ENCODE data around the gene ACYP2. TPM values are rescaled to one million over a fixed set of nuclear protein-coding genes. Genes with fewer than 3 reads are reported as not detected.
"Not testable (repeated sequence)": the region's sequence is repeated elsewhere in the genome, so short reads cannot be mapped to it uniquely, and the experiment has no call there.

Gene ACYP2
- total and polyA plus RNA-seq, 12 donors, result 36.9 to 101 (median 53.1) TPM

- H3K36me3 ChIP-seq (replicated peaks in 1 of 2), result no peaks in the 10 kb centered on the region
- no peaks in the 10 kb centered on the region for H3K4me1 ChIP-seq (replicated peaks in 1 of 2)
- WGBS, 4 donors, result 66 to 71% (median 66%) methylated on average over 2 of the region's 2 CpGs
- H3K27me3 ChIP-seq, result no peaks in the 10 kb centered on the region
- intact Hi-C loops (cut with DNase I), result no loop called here
- H3K4me3 ChIP-seq, result no peak overlapping the region
- TF ChIP-seq POLR2A (IDR thresholded peaks at IDR 0.05), result no peak
- TF ChIP-seq, protein P1, sequence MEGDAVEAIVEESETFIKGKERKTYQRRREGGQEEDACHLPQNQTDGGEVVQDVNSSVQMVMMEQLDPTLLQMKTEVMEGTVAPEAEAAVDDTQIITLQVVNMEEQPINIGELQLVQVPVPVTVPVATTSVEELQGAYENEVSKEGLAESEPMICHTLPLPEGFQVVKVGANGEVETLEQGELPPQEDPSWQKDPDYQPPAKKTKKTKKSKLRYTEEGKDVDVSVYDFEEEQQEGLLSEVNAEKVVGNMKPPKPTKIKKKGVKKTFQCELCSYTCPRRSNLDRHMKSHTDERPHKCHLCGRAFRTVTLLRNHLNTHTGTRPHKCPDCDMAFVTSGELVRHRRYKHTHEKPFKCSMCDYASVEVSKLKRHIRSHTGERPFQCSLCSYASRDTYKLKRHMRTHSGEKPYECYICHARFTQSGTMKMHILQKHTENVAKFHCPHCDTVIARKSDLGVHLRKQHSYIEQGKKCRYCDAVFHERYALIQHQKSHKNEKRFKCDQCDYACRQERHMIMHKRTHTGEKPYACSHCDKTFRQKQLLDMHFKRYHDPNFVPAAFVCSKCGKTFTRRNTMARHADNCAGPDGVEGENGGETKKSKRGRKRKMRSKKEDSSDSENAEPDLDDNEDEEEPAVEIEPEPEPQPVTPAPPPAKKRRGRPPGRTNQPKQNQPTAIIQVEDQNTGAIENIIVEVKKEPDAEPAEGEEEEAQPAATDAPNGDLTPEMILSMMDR (IDR thresholded peaks at IDR 0.05), result no peak
- no peak for DNase-seq
- H3K9me3 ChIP-seq (replicated peaks in 1 of 3), result no peaks in the 10 kb centered on the region
- no peak overlapping the region for H3K27ac ChIP-seq
These were observed 146.1 kb downstream of the ACYP2 start for GRCh38 chr2:54261537-54261936.

DNA sequence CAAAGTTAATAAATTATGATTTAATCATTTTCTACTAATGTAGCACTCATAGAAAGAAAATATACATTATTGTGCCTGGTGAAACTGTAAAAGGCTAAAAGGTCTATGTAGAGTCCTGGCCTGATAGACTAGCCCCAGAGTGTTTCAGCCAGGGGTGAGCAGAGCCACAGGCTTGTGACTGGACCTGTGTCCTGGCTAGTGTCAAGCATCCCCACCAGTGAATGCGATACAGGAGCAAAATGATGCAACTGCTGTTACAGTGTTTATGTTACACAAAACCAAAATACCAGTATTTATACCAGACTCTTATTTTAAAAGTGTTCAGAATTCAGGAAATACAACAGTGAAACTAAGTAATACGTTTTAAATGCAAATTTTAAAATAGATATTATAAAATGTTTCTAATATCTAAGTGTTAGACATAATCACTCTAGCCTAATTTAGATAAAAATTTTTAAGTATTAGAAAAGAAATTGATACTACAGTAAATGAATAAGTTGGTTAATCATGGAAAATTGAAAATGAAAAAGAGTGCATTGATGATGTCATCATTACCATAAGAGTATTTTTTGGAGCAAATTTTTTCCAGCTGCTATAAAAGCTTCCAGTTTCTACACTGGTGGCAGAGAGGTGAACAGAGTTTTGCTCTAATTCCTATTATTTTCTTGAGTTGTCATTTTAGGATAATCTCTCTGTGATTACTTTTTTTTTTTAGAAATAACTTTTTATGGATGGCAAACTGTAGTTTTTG, 146.8 kb downstream of the ACYP2 start:
- intact Hi-C loops (cut with DNase I), result no loop called here
- WGBS, 4 donors, result 86 to 92% (median 91%) methylated on average over 2 of the region's 2 CpGs
- no peak overlapping the region for H3K27ac ChIP-seq

GRCh38 chr2:54265081-54265480, 149.7 kb downstream of the ACYP2 start:
- WGBS, 4 donors, result 65 to 90% (median 81%) methylated on average over 1 of the region's 1 CpG
- not testable (repeated sequence) for DNase-seq

More for the DNA sequence above, 146.8 kb downstream of the ACYP2 start:
- H3K4me1 ChIP-seq (replicated peaks in 1 of 2), result no peaks in the 10 kb centered on the region
- no peak overlapping the region for H3K4me3 ChIP-seq
- no peaks in the 10 kb centered on the region for H3K9me3 ChIP-seq (replicated peaks in 1 of 3)
- DNase-seq, result no peak
- H3K27me3 ChIP-seq, result no peaks in the 10 kb centered on the region
- TF ChIP-seq POLR2A (IDR thresholded peaks at IDR 0.05), result no peak
- H3K36me3 ChIP-seq (replicated peaks in 1 of 2), result no peaks in the 10 kb centered on the region

DNA sequence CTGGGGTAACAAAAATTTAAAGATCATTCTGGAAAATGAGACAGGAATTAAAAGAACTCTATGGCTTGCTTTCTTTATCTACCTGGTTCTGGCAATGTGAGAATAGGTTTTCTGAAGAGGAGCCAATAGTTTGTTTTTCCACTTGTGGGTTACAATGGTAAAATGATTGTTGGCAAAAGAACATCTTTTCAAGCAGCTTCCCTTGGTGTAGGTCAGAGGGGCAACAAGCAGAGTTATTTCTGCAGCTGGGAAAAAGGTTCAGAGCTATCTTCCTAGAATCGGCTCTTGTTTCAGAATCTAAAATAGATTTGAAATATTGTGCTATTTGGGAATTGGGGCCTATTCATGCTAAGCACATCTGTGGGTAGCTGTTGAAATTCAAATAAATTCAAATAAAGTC, 152.2 kb downstream of the ACYP2 start:
- no peak overlapping the region for H3K27ac ChIP-seq
- no peaks in the 10 kb centered on the region for H3K9me3 ChIP-seq (replicated peaks in 1 of 3)
- TF ChIP-seq, protein P1 (IDR thresholded peaks at IDR 0.05), result no peak
- no peaks in the 10 kb centered on the region for H3K27me3 ChIP-seq
- 67 to 79% (median 73%) methylated on average over 1 of the region's 1 CpG for WGBS, 4 donors
- no peak for DNase-seq
- no peaks in the 10 kb centered on the region for H3K36me3 ChIP-seq (replicated peaks in 1 of 2)
- H3K4me3 ChIP-seq, result no peak overlapping the region
- no peaks in the 10 kb centered on the region for H3K4me1 ChIP-seq (replicated peaks in 1 of 2)
- intact Hi-C loops (cut with DNase I), result no loop called here

More at GRCh38 chr2:54265081-54265480, 149.7 kb downstream of the ACYP2 start:
- H3K36me3 ChIP-seq (replicated peaks in 1 of 2); intact Hi-C loops (cut with DNase I); H3K27me3 ChIP-seq; H3K27ac ChIP-seq; H3K4me1 ChIP-seq (replicated peaks in 1 of 2); H3K4me3 ChIP-seq; H3K9me3 ChIP-seq (replicated peaks in 1 of 3): not testable (repeated sequence)

- no peak overlapping the region for H3K27ac ChIP-seq
- 81 to 97% (median 91%) methylated on average over 4 of the region's 4 CpGs for WGBS, 4 donors
- no peak for TF ChIP-seq POLR2A (IDR thresholded peaks at IDR 0.05)
- TF ChIP-seq, protein P1 (IDR thresholded peaks at IDR 0.05), result no peak
- H3K27me3 ChIP-seq, result no peaks in the 10 kb centered on the region
- intact Hi-C loops (cut with DNase I), result no loop called here
- no peaks in the 10 kb centered on the region for H3K4me1 ChIP-seq (replicated peaks in 1 of 2)
- no peak for DNase-seq
- H3K36me3 ChIP-seq (replicated peaks in 1 of 2), result no peaks in the 10 kb centered on the region
- no peak overlapping the region for H3K4me3 ChIP-seq
- no peaks in the 10 kb centered on the region for H3K9me3 ChIP-seq (replicated peaks in 1 of 3)
These were observed 155.8 kb downstream of the ACYP2 start for GRCh38 chr2:54271189-54271588.
